ENCODE results near the gene TMEM115. TPM values are rescaled to one million over a fixed set of nuclear protein-coding genes. Genes with fewer than 3 reads are reported as not detected.

The TMEM115 gene
- polyA plus RNA-seq, 4 donors: 33.8 to 52.1 (median 42.6) TPM

DNA sequence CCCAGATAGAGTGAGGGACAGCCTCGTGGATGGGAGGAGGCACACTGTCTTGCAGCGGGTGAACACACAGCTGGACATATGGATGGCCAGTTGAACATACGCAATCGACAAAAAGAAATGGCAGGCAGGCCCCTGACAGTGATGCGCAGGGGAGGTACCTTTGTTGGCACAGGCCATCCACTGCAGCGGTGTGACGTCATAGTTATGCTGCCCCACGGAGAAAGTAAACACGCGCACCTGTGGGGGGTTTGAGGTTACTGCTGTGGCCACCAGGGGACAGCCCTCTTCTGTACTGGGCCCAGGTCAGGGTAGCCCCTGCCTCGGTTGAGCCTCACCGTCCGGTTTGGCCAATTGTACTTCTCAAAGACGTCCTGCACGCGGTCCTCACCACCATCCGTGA, 19.4 kb upstream of the TMEM115 start:
- DNase-seq (ENCODE audit: low read depth in 4 of 4, low spot score in 2 of 4): no peak

DNA sequence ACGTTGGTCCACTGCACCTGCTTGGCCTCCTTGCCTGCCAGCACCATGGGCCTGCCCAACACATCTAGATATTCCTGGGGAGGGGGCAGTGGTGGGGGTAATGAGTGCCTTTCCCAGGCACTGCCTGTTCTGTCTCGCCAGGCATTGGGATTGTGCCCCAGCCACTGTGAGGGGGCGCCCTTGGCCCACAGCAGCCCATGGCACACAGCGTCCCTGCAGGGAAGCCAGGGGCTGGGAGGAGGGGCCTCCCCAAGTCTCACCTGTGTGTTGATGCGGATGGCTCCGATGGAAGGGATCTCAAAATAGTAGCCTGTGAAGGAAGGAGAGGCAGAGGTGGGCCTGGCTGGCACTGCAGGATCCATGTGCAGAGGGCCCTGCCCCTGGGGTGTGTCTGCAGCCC, 18.7 kb upstream of the TMEM115 start:
- no peak for DNase-seq (ENCODE audit: low read depth in 4 of 4, low spot score in 2 of 4)

DNA sequence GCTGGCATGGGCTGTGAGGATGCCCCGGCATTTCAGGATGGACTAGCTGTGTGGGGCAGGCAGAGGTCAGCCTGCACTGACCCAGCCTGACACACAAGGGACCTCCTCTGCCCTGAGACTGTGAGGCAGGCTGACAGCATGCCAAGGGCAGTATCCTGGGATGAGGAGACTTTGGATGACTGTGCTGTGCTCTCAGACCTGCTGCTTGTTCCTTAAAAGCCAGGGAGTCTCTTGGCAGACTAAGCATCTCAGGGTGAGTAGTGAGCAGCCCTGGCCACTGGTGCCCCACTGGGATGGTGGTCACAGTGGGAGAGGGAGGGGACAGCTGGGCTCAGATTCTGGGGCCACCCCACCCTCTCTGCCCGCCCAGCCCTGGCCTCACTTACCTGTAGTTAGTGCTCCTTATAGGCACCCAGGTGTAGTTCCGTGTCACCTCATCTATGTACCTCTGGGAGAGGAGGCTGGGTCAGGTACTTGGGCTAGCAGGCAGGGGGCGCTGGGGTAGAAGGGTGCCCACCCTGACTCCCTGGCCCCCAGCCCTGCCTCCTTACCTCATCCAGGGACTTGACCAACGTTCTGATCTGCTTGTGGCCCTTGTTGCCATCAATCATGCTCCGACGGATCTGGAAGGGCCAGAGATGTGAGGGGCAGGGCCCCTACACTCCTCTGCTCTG, 16.1 kb upstream of the TMEM115 start:
- DNase-seq (ENCODE audit: low read depth in 4 of 4, low spot score in 2 of 4): no peak

DNA sequence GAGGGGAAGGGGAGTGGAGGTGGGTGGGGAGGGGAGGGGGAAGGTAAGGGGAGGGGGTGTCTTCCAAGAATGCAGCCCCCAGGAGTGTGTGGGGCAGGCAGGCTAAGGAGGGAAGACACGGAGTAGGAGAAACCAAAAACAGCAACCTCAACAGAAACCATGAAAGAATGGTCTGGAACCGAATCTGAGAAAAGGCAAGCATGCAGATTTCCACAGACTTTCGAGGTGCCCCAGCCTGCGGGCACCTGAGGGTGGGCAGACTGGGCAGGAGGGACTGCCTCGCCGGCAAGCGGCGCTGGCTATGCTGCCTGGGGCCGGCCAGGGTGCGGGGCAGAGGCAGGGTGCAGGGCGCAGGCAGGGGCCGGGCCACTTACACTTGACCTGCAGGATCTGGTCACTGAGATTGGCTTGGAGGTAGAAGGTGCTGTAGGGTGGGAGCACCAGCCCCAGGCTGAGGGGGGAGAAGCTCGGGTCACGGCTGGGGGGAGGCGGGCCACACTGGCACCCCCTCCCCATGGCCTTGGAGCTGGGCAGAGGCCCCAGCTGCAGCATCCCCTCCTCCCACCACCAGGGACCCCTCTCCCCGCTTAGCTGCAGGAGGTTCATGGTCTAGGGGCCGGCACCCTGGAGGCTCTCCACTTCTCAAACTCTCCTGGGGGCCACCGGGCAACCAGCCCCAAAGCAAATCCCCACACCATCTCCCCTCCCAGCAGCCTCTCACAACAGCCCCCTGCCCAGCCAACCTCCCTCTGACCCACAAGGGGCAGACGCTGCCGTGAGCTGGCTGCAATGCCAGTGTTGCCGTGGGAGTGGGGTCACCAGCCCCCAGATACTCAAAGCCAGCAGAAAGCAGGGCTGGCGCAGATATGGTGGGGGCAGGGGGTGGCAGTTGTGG, 15.3 kb upstream of the TMEM115 start:
- DNase-seq (ENCODE audit: low read depth in 4 of 4, low spot score in 2 of 4): no peak

DNA sequence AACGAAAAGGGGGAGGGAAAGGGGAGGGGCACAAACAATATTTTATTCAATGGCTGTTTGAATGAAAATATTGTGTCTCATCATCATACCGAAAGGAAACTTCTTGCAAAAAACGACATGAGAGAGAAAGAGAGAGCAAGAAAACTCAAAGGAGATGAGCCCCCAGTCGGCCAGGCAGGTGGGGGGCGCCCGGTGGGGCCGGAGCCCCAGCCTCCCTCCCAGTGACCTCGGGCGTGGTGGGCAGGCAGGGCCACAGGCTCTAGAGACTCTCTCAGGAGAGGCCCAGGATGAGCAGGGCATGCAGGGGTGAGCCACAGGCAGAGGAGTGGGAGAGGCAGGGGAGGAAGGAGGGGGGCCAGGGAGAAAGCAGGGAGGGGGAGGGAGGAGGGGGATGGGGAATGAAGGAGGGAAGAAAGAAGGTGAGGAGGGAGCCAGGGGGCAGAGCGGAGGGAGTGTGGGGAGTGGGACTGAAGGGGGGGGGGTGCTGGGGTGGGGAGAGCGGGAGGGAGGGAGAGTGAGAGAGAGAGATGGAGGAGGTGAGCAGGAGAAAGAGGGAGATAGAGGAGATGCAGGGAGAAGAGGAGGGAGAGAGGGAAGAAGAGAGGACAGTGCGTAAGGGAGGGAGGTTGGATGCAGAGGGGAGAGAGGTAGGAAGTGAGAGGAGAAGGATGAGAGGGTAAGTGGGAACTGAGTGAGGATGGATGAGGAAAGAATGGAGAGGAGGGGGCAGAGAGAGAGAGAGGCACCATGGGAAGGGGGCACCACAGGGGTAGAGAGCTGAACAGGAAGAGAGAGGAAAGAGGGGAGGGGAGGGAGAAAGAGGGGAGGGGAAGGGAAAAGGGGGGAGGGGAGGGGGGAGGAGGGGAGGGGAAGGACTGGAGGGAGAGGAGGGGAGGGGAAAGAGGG, 14.1 kb upstream of the TMEM115 start:
- no peak for DNase-seq (ENCODE audit: low read depth in 4 of 4, low spot score in 2 of 4)

DNA sequence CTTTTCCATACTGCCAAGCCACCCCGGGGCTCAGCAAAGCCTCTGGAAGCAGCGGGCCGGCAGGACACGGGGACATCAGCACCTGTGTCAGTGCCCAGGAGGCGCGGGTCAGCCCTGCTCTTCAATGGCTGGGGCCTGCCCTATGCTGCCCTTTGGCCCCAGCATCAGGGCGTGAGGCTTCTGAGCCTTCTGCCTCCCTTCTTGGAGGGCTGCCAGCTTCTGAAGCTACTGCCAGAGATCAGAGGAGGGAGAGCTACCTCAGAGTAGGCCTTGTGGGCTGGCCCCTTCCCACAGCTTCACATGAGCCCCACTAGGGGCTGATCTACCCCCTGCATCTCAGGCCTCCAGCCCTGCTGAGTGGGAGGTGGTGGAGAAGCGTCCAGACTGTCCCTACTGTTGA, 13.0 kb upstream of the TMEM115 start:
- no peak for DNase-seq (ENCODE audit: low read depth in 4 of 4, low spot score in 2 of 4)

DNA sequence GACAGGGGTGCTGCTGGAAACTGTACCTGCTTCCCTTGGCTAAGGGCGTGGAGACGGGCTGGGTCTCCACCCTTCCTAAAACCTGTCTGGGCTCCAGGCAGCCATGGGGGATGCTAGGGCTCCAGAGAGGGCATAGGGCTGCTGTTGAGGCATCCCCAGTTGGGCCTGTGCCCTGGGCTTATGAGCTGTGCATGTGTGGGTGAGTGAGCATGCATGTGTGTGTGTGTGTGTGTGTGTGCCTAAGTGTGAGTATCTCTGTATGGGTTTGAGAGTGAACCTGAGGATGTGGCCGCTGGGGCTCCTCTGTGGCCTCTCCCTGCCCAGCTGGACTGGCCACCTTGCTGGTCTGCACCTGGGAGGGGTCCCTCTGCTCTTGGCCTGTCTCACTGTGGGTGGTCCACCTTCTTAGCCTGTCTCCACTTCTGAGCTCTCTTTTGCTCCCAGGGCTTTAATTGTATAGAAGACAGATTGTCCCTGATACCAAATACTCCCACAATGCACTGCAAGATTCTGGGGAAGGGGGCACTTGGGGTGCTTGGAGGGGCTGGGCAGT, 11.9 kb upstream of the TMEM115 start:
- DNase-seq (ENCODE audit: low read depth in 4 of 4, low spot score in 2 of 4): no peak

DNA sequence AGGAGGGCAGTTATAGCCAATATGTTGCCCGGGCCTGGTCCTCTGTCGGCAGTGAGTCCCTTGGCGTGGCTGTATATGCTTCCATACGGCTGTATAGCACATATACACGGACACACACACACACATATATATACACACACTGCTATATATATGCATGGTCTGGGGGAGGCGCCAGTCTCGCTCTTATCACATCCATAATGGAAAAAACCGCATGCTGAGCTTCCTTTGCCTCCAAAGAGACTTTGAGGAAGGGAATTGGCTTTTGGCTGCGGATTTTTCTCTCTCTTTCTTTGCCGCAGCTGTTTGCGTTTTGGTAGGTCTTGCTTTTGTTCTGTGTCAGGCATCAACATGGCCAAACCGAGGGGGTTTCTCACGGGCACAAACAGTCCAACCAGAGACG, 11.3 kb upstream of the TMEM115 start:
- no peak for DNase-seq (ENCODE audit: low read depth in 4 of 4, low spot score in 2 of 4)

DNA sequence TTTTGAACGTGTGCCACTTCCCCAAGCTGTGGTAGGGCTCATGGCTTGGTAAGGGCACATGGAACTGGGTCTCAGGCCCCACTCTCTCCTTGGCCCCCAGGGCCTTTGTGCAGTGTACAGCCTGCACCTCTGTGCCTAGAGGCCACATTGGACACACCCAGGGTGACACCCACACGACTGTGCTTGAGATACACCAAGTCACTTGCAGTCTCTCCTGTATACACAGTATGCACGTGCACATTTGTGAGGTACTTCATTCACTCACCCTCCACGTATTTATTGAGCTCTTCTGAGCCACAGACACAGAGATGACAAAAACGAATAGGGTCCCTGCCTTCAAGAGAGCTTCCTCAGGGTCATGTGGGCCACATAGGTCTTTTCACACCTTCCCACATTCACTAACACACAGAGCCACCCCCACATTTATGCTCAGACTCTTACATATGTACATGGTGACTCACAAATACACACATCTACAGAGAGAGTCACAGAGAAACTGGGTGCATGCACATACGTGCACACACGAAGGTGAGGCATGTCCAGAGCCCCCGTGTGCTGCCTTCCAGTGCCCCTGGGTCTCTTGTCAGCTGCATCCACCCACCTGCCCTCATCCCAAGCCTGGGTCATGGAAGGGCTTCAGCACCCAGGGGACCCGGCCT, 9.8 kb upstream of the TMEM115 start:
- no peak for DNase-seq (ENCODE audit: low read depth in 4 of 4, low spot score in 2 of 4)

DNA sequence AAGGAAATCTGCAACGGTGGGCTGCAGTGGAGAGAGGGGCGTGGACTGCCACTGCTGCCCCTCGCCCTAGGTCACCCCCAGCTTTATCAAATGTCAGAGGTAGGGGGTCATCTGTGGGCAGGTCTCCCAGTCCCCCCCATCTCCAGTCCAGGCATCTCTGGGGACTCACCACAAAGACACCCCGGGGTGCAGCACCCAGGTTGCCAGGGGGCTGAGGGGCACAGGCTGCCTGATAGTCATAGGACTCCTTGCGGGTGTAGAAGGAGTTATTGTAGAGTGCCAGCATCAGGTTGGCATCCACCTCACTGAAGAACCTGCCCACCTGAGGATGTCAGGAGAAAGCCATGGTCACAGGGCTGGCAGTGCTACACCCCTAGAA, 6.5 kb upstream of the TMEM115 start:
- no peak for DNase-seq (ENCODE audit: low read depth in 4 of 4, low spot score in 2 of 4)

DNA sequence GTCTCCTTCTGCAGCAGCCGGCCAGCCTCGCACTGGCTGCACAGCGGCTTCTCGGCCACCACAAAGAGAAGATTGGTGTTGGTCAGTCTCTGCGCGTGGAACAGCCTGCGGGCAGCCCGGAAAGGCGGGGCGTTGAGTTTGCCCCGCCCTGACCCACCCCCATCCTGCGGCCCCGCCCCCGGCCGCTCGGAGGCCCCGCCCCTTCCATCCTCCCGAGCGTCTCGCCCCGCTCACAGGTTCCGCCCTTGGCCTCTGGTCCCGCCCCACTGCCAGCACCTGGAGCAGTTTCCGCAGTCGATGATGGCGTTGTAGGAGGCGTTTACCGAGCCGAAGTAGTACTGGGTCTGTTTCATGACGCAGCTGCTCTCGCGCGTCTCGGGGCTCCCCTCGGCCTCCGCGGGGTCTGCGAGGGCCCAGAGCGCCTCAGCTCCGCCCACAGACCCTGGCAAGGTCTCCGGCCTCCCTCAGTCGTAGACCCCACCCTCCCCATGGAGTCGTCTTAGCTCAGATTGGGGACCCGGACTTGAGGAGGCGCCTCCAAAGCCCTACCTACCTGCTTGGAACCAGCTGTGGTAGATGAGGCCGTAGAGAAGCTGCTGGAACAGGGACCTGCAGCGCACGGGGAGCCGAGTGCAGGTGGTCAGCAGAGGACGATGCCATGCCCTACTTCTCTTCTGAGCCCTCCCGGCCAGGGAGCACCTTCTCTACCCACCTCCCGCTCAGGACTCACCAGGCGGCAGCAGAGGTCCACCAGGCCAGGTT, 5.9 kb upstream of the TMEM115 start:
- no peak for DNase-seq (ENCODE audit: low read depth in 4 of 4, low spot score in 2 of 4)

DNA sequence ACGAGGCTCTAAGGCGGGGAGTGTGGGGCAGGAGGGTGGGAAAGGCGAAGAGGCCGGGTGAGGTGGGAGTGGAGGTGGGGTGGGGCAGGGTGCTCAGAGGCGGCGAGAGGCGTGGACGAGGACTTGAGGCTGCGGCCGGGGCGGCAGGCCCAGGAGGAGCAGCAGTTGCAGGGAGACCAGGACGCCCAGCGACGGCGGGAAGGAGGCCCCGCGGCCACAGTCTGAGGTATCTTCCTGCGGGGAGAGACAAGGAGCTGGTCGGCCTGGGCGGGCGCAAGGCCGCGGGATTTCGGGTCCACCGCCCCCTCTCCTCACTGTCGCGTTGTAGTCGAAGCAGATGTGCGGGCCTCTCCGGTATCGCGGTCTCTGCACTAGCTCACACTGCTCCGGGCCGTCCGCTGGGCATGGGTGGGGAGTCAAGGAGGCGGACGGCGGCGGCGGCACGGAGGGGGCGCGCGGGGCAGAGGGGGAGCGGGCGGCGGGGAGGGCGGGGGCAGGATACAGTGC, 5.3 kb upstream of the TMEM115 start:
- DNase-seq (ENCODE audit: low read depth in 4 of 4, low spot score in 2 of 4): no peak

DNA sequence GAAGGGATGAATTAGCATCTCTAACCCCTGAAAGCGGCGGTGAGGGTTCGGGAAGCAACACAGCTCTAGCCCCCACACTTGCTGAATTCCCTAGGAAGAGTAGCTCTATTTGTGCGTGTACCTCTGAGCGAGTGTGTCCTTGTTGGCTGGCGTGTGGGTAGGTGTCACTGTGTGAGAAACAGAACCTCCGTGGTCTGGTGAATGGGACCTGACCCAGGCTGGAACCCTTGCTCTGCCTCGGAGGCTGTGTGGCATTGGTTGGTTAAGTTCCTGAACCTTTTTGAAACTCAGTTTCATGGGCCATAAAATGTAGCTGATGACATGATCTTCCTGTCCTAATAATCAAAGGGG, 414 bp upstream of the TMEM115 start:
- no peak for DNase-seq (ENCODE audit: low read depth in 4 of 4, low spot score in 2 of 4)

DNA sequence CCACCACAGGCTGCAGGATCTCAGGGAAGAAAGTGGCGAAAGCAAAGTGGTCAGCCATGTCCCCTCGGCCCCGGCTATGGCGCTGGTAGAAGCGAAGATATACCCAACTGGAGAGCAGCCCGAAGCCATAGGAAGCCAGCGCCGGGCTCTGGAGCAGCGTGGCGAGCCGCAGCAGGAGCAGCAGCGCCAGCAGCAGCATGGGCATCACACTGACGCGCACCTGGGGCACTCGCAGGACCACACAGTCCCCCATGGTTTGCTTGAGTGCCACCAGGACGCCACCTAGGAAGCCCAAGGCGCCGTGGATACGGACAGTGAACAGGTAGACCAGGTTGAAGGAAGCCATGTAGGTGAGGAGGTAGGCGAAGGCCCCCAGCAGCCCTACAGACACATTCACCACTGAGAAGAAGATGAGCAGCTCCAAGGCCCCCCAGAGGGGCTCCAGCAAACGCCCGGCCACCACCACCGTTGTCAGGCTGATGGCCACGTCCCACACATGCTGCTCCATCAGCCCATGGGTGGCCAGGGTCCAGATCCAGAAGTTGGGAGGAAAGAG, 888 bp downstream of the TMEM115 start:
- DNase-seq (ENCODE audit: low read depth in 4 of 4, low spot score in 2 of 4): no peak

DNA sequence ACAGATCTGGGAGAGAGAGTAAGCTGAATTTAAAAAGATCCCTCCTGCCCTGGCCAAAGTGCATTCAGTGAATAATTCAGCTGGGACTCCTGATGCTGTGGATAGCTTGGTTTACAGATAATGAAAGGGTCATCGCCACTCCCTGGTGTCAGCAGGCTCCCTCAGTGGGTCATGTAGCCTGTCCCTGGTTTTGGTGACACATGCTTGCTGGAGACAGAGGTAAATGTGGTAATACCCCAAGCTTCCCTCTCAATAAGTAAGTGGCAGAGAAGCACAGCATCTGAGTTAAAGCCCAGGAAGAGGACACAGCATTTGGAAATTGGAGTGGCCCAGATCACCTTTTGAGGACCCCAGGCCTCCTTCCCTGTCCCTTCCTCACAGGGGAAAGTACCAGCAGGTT, 1.8 kb downstream of the TMEM115 start:
- DNase-seq (ENCODE audit: low read depth in 4 of 4, low spot score in 2 of 4): no peak

DNA sequence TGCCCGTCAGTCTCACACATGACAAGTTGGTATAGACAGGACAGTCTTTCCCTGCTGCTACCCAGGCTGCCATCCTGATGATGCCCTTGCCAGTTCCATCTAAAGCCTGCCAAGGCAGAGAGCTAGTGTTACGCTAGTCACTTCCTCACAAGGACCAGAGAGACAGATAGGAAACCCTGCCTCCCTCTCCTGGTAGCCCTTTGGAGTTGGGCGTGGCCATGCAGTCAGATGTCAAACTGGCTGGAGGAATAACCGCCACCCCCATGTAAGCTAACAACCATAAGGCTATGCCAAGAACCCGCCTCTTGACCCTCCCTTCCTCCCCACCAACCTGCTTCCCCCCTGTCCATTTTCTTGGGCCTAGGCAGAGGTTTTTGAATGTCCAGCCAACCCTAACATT, 2.8 kb downstream of the TMEM115 start:
- DNase-seq (ENCODE audit: low read depth in 4 of 4, low spot score in 2 of 4): no peak

DNA sequence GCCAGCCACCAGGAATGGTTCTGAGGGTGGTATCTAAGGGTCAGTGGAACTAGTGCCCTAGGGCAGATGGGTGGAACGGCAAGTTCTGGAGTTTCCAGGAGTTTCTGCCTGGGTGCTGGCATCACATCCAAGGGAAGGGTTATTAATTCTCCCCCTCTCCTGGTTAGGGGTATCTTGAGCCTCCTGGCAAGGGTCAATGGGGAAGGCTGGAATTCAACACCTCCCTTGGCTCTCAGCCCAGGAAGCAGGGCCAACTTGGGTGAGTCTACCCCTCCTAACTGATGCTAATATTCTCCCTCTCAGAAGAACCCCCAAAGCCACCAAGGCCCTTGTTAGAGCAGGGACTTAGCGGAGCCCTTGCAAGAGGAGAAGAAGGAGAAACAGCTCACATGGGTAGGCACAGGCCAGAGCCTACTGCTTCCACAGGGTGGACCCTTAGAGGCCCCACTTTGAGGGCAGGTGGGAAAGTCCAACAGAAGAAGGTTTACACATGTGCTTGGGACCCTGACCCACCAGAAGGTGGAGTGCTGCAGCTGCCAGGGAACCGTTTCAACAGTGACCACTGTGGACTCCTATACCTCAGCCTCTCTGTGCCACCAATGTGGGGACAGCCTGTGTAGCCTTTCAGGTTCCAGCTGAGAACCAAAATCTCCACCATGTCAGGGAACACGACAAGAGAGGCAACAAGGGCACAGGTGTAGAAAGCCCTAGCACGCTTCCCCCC, 3.3 kb downstream of the TMEM115 start:
- no peak for DNase-seq (ENCODE audit: low read depth in 4 of 4, low spot score in 2 of 4)

DNA sequence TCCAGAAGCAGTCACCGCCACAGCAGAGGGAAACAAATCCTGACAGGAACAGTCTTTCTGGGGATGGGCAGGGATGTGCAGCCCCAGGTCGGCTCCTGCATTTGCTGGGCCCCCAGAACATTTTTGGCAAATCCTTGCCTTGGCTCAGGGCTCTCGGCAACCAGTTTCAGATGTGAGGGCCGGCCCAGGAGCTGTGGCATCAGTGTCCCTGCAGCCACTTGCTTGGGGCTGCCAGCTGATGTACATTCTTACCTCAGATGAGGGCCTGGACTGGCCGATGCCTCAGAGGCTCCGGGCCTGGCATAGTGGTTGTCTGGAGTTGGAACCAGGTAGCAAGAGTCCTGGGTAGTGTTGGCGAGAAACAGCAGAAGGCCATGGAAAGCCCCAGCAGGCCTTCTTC, 4.5 kb downstream of the TMEM115 start:
- no peak for DNase-seq (ENCODE audit: low read depth in 4 of 4, low spot score in 2 of 4)

Measured in left renal cortex interstitium (tissue), 4 donors.